GM19023 (cell line): ENCODE data around the gene TMEM170A.

Source experiments
- ATAC-seq: cut with Tn5 transposase; IDR thresholded peaks from one replicate; pipeline ENCODE4 v1.9.1; 2021; ENCODE audit warnings: mild to moderate bottlenecking, moderate library complexity; ENCODE audit not compliant: unreplicated experiment

TMEM170A gene

GRCh38 chr16:75482434-75483205 is 18.1 kb upstream of the TMEM170A start:
- ATAC-seq, result no peak

DNA sequence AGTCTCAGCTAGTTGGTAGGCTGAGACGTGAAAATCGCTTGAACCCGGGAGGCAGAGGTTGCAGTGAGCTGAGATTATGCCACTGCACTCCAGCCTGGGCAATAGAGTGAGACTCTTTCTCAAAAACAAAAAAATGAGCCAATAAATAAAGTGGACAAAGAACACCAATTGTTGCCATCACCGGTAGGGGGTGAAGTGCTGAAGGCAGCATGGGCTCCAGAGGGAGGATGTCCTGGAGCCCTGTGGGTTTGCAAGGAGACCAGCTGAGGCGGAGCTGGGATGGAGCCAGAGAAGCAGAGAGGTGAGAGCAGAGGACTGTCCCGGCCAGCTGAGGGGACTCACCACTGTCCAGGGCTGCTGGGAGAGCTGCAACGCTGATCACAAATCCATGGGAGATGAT is 17.0 kb upstream of the TMEM170A start:
- no peak for ATAC-seq

DNA sequence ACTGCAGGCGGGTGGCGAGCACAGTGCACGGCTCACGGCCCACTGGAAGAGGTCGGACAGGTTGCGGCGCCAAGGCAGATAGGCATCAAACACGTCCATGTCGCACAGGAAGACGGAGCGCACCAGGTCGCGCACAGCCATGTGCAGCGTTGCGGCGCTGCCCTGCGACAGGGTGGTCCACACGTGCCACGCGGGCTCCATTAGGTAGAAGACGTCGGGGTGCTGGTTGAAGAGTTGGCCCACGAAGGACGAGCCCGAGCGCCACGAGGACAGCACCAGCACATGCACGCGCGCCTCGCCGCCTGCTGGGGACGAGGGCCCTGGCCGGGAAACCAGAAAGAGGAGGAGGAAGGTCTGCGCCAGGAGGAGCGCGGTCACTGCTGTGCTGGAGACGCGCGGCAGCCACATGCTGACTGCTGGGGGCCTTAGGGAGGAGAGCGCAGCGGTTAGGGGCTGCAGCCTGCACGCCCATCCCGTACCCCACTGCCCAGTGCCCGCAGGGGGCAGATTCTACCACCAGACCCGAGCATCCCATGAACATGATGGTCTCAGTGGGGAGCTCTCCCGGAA is 15.0 kb upstream of the TMEM170A start:
- no peak for ATAC-seq

DNA sequence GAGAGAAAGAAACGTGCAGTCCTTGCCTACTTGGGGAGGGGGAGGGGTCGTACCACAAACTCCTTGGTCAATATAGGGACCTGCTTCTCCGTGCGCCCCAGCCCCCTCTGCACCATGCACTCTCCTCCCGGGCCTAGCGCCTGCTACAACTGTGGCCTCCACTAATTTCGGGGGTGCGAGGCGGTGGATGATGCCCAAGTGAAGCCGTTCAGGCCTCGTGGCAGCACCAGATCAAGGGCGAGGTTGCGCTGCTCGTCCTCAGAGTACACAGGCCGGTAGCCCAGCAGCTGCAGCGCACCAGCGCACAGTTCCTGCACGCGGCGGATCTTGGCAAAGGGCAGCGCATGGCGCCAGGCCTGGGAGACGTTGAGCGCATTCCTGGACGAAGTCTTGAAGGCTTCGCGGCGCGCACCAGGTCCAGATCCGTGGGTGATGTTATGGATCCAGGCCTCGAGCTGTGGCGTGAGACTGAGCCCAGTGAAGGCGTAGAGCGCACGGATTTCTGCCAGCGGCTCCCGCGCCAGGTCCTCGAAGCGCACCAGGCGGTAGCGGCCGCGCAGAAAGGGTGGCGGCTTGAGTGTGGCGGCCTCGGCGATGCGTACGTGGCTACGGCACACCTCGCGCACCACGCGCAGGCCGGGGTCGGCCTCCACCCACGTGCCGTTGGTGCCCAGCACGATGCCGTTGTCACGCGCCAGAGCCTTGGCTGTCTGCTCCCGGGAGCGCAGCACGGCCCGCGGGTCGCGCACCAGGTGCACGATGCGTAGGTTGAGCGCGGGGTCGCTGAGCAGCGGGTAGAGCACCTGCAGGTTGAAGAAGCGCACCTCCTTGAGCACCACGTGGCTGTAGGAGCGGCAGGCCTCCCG is 14.2 kb upstream of the TMEM170A start:
- ATAC-seq, result no peak

- ATAC-seq, result no peak
Observed at GRCh38 chr16:75477680-75478473, 13.4 kb upstream of the TMEM170A start.

- no peak for ATAC-seq
Observed at GRCh38 chr16:75476817-75477216, 12.3 kb upstream of the TMEM170A start.

- ATAC-seq, result no peak
Observed at GRCh38 chr16:75475420-75475847, 10.9 kb upstream of the TMEM170A start.

GRCh38 chr16:75472908-75473877 is 8.7 kb upstream of the TMEM170A start:
- no peak for ATAC-seq

DNA sequence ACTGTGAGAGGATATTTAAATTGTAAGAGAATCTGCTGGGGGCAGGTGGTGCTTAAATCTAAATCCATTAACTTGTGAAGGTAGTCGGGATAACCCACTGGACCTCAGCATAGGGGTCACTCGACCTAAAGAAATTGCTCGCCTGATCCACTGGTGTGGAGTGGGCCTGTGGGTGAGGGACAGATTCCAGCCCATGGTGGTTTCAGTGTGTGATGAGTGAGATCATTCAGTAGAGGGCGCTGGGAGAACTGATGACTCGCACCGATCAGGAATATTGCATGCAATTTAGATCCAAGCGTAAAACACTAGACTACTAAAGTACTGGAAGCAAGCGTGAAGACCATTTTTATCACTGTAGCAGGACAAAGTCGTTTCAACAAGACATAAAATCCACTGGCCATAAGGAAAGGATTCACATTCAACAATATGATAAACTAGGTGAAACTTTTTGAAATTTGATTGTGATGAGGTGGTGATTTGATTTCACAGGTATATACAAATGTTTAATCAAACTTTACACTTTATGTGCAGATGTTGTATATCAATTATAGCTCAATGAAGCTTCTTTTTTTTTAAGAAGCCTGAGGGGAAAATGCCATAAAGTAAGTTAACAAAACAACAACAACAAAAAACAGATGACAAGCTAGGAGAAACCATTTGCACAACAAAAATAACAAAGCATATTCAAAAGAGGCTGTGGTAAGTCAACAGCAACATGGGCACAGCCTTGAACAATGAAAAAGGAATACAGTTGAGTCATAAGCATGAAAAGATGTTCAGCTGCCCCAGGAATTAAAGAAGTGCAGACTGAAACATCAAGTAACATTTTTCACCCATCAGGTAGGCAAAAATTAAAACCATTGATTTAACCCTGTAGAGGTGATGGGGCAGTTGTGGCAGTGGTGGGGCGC is 7.5 kb upstream of the TMEM170A start:
- ATAC-seq, result peak; percentile 82

DNA sequence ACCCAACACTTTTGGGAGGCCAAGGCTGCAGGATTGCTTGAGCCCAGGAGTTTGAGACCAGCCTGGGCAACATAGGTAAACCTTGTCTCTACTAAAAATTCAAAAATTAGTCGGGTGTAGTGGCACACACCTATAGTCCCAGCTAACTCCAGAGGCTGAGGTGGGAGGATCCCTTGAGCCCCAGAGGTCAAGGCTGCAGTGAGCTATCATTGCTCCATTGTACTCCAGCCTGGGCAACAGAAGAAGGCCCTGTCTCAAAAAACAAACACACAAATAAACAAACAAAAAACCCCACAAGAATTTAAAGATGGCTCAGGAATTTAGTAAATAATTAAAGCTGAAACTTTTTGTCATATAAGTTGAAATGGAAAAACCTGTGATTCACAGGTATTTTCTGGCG is 2.3 kb upstream of the TMEM170A start:
- no peak for ATAC-seq

GRCh38 chr16:75463389-75464121 is 934 bp downstream of the TMEM170A start:
- ATAC-seq, result peak; percentile 16

- ATAC-seq, result no peak
Observed at GRCh38 chr16:75462806-75463205, 1.7 kb downstream of the TMEM170A start.

DNA sequence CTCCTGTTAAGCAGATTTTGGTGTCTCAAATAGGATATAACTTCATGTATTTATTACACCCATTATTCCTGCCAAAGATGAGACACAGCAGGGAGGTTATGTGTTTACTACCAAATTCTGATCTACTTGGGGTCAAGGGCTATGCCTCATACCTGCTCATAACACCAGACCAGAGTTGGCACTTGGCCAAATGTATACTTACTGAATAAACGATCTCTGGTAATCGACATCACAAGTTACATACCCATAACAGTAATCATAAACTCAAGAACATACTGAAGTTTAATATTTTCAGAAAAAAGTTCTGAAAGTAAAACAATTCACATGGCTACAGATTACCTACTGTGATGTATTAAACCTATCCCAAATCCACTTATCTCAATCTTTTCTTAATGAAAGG is 2.9 kb downstream of the TMEM170A start:
- no peak for ATAC-seq

DNA sequence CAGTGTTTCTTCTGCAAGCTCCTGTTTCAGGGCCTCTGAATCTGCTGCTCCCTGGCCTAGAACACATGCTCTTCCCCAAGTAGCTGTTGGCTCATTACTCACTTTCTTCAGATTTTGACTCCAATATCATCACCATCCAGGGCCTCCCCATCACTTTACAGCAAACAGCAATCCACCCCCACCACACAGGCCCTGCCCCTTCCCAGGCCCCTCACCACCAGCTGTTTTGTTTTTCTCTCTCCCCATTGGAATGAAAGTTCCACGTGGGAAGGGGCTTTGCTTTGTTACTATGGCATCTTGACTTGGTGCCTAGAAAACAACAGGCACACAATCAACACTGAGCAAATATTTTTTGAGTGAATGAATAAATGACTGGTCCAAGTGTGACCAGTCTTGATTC is 4.0 kb downstream of the TMEM170A start:
- no peak for ATAC-seq

DNA sequence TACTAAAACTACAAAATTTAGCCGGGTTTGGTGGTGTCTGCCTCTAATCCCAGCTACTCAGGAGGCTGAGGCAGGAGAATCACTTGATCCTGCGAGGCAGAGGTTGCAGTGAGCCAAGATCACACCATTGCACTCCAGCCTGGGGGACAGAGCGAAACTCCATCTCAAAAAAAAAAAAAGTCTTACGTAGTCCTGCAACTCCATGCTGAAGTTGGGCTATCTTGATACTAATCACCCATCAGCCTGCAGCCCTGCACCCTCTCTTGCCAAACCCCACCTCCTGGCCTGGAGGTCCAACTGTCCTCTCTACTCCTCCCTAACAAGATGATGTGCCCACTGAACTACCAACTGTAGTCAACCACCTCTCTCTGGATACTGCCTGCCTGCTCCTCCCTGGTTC is 4.8 kb downstream of the TMEM170A start:
- no peak for ATAC-seq

DNA sequence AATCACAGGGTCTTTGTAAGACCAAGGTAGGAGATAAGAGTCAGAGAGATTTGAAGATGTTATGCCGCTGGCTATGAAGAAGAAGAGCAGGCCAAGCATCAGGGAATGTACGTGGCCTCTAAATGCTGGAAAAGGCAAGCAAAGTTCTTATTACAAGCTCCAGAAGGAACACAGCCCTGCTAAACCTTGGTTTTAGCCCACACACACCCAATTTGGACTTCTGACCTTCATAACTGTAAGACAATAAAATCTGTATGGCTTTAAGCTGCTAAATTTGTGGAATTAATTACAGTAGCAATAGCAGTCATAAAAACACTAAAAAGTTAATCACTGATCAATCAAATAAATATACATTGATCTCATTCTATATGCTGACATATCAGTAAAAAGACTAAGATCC is 6.0 kb downstream of the TMEM170A start:
- no peak for ATAC-seq

DNA sequence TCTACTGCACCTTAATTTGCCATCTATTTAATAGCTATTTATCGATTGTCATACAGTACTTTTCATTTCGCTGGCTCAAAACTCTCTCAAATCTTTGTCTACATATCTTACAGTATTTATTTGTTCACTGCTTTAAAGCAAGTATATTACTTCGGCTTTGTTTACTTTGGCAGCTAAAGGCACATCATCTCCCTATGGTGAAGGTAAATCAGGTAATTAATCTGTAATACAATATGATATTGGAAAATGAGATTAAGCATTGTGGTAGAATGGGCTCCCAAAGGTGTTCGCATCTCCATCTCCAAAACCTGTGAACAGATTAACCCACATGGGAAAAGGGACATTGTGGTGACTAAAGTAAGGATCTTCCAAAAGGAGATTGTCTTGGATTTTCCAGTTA is 6.5 kb downstream of the TMEM170A start:
- no peak for ATAC-seq

DNA sequence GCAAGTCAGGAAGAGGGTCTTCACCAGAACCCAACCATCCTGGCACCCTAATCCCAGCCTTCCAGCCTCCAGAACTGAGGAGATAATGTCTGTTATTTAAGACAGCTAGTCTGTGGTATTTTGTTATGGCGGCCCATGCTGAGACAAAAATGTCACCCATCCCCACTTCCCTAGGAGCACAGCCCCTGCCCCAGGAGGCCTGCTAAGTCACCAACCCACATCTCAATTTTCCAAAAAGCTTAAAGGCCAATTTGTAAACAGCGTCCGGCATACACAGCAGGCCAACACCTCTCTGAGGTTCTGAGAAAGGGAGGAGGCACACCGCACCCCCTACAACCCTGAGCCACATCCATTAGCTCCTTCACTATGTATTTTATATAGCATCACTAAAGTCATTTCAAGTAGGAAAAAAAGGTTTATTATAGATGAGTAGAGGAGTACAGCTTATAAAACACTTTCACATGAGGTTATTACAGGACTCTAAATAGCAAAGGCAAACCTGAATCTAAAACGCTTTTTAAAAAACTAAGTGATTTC is 6.9 kb downstream of the TMEM170A start:
- no peak for ATAC-seq
